SU-DHL-6 (cell line): ENCODE measurements around the gene OS9.

Experiments
- H2AFZ ChIP-seq: fragments of 200-600 bp; sonication (generic); 2 replicates; pipeline ENCODE4 v1.6.1; 2014; ENCODE audit warnings: low read depth, mild to moderate bottlenecking, moderate library complexity, mixed read lengths, antibody characterized with exemption, low read length; ENCODE audit not compliant: severe bottlenecking
- H3F3A ChIP-seq: fragments of 200-600 bp; shearing (Covaris generic); 2 replicates; pipeline ENCODE4 v1.6.0; 2016; ENCODE audit warnings: antibody characterized with exemption, mild to moderate bottlenecking; ENCODE audit not compliant: insufficient read depth
- H3K27ac ChIP-seq: fragments of 200-600 bp; sonication (generic); 2 replicates; pipeline ENCODE4 v1.5.1; 2016; ENCODE audit warnings: low read depth, mild to moderate bottlenecking, low read length, moderate library complexity, mixed read lengths
- H3K27me3 ChIP-seq: fragments of 200-600 bp; sonication (generic), shearing (Covaris generic); 2 replicates; pipeline ENCODE4 v1.6.0; 2014; ENCODE audit warnings: mild to moderate bottlenecking, low read length
- H3K36me3 ChIP-seq: fragments of 200-600 bp; sonication (generic); 2 replicates; pipeline ENCODE4 v1.6.1; 2014; ENCODE audit warnings: mild to moderate bottlenecking, low read length, mixed read lengths
- H3K4me2 ChIP-seq: fragments of 300-600, 200-600 bp; shearing (Covaris generic), sonication (generic); 2 replicates; pipeline ENCODE4 v1.6.0; 2014; ENCODE audit warnings: low read length, low read depth, mild to moderate bottlenecking; ENCODE audit not compliant: poor library complexity, severe bottlenecking
- H3K4me3 ChIP-seq: fragments of 200-600 bp; sonication (generic); 2 replicates; pipeline ENCODE4 v1.5.1; 2014; ENCODE audit warnings: antibody characterized with exemption, low read length, mild to moderate bottlenecking, mixed read lengths; ENCODE audit not compliant: insufficient read depth, poor library complexity, severe bottlenecking
- H3K79me2 ChIP-seq: fragments of 200-600 bp; sonication (generic); 2 replicates; pipeline ENCODE4 v1.6.1; 2014; ENCODE audit warnings: mild to moderate bottlenecking, low read length, moderate library complexity; ENCODE audit not compliant: insufficient read depth
- H3K9ac ChIP-seq: fragments of 200-600 bp; sonication (generic); 2 replicates; pipeline ENCODE4 v1.7.0; 2014; ENCODE audit warnings: mild to moderate bottlenecking, low read length
- H3K9me2 ChIP-seq: fragments of 200-600 bp; sonication (generic); replicated peaks from 2 replicates; pipeline ENCODE4 v1.6.1; 2014; ENCODE audit warnings: low read length; ENCODE audit not compliant: insufficient read depth
- H3K9me3 ChIP-seq: fragments of 200-600 bp; sonication (generic); 2 replicates; pipeline ENCODE4 v1.6.1; 2014; ENCODE audit warnings: low read length, mixed read lengths; ENCODE audit not compliant: insufficient read depth
- H4K20me1 ChIP-seq: fragments of 200-600 bp; sonication (generic); 2 replicates; pipeline ENCODE4 v1.6.1; 2014; ENCODE audit warnings: low read depth, mild to moderate bottlenecking, antibody characterized with exemption, low read length, moderate library complexity, mixed read lengths
- CTCF ChIP-seq: fragments of 200-600 bp; sonication (generic); IDR thresholded peaks from one replicate; pipeline ENCODE4 v1.5.1; 2017; ENCODE audit warnings: antibody characterized with exemption, mild to moderate bottlenecking, low read length, moderate library complexity; ENCODE audit not compliant: insufficient read depth, poor library complexity, severe bottlenecking
- EZH2phosphoT487 ChIP-seq: fragments of 200-600 bp; sonication (generic), shearing (Covaris generic); conservative IDR thresholded peaks from 2 replicates; pipeline ENCODE4 v1.6.1; 2018; ENCODE audit warnings: mild to moderate bottlenecking, antibody characterized with exemption, low read length, moderate library complexity, mixed read lengths

OS9 gene

GRCh38 chr12:57749061-57749460 lies 55.1 kb downstream of the OS9 start:
- peaks cover 36% of the 10 kb centered on the region for H3F3A ChIP-seq
- no peak overlapping the region for H2AFZ ChIP-seq
- H3K36me3 ChIP-seq: peaks cover 10% of the 10 kb centered on the region; the same call in 1 of the 2 replicates
- H3K9me3 ChIP-seq: no peaks in the 10 kb centered on the region
- no peak overlapping the region for H3K4me2 ChIP-seq
- peaks cover 28% of the 10 kb centered on the region for H3K79me2 ChIP-seq
- no peak overlapping the region for H3K27ac ChIP-seq
- TF ChIP-seq CTCF (no peak), EZH2phosphoT487 (no peak)
- no peak overlapping the region for H3K4me3 ChIP-seq
- H3K9me2 ChIP-seq: no peaks in the 10 kb centered on the region
- no peak overlapping the region for H3K9ac ChIP-seq
- no peaks in the 10 kb centered on the region for H4K20me1 ChIP-seq
- no peaks in the 10 kb centered on the region for H3K27me3 ChIP-seq

- peak overlapping the region; percentile 72 for H3K4me2 ChIP-seq
- H3K4me3 ChIP-seq: peak overlapping the region; percentile 71
- no peak overlapping the region for H2AFZ ChIP-seq
- peak overlapping the region; percentile 41 for H3K27ac ChIP-seq
- no peaks in the 10 kb centered on the region for H4K20me1 ChIP-seq
- no peak for TF ChIP-seq CTCF
- no peak for TF ChIP-seq EZH2phosphoT487
- H3K9me3 ChIP-seq: no peaks in the 10 kb centered on the region
- no peaks in the 10 kb centered on the region for H3K27me3 ChIP-seq
- peaks cover 10% of the 10 kb centered on the region; the same call in 1 of the 2 replicates for H3K36me3 ChIP-seq
- H3K9ac ChIP-seq: peak overlapping the region; percentile 72
- H3F3A ChIP-seq: peaks cover 38% of the 10 kb centered on the region
- peaks cover 28% of the 10 kb centered on the region for H3K79me2 ChIP-seq
- no peaks in the 10 kb centered on the region for H3K9me2 ChIP-seq
Observed at GRCh38 chr12:57750561-57751431, 56.9 kb downstream of the OS9 start.

- TF ChIP-seq EZH2phosphoT487 (no peak), CTCF (no peak)
- H3K27me3 ChIP-seq: no peaks in the 10 kb centered on the region
- no peaks in the 10 kb centered on the region for H3K9me3 ChIP-seq
- peak overlapping the region; percentile 72 for H3K4me2 ChIP-seq
- H3K9me2 ChIP-seq: no peaks in the 10 kb centered on the region
- peak overlapping the region; percentile 71 for H3K4me3 ChIP-seq
- H2AFZ ChIP-seq: no peak overlapping the region
- peaks cover 10% of the 10 kb centered on the region; the same call in 1 of the 2 replicates for H3K36me3 ChIP-seq
- peaks cover 38% of the 10 kb centered on the region for H3F3A ChIP-seq
- H3K79me2 ChIP-seq: peaks cover 28% of the 10 kb centered on the region
- H3K27ac ChIP-seq: peak overlapping the region; percentile 41
- peak overlapping the region; percentile 72 for H3K9ac ChIP-seq
- no peaks in the 10 kb centered on the region for H4K20me1 ChIP-seq
Observed at GRCh38 chr12:57751432-57751787, 57.5 kb downstream of the OS9 start.
